GM18502 (cell line): ENCODE data around the gene ANKRD66.
"Not testable (repeated sequence)": the region's sequence is repeated elsewhere in the genome, so short reads cannot be mapped to it uniquely, and the experiment has no call there.

Experiments
- ATAC-seq: cut with Tn5 transposase; IDR thresholded peaks from one replicate; pipeline ENCODE4 v1.9.1; 2021; ENCODE audit warnings: mild to moderate bottlenecking; ENCODE audit not compliant: unreplicated experiment, poor library complexity

Gene ANKRD66

GRCh38 chr6:46749731-46750130 is 3.0 kb downstream of the ANKRD66 start:
- ATAC-seq, result no peak

GRCh38 chr6:46751658-46752057 is 4.9 kb downstream of the ANKRD66 start:
- ATAC-seq, result no peak

- ATAC-seq, result no peak
Measured at GRCh38 chr6:46755865-46756264, 9.1 kb downstream of the ANKRD66 start.

DNA sequence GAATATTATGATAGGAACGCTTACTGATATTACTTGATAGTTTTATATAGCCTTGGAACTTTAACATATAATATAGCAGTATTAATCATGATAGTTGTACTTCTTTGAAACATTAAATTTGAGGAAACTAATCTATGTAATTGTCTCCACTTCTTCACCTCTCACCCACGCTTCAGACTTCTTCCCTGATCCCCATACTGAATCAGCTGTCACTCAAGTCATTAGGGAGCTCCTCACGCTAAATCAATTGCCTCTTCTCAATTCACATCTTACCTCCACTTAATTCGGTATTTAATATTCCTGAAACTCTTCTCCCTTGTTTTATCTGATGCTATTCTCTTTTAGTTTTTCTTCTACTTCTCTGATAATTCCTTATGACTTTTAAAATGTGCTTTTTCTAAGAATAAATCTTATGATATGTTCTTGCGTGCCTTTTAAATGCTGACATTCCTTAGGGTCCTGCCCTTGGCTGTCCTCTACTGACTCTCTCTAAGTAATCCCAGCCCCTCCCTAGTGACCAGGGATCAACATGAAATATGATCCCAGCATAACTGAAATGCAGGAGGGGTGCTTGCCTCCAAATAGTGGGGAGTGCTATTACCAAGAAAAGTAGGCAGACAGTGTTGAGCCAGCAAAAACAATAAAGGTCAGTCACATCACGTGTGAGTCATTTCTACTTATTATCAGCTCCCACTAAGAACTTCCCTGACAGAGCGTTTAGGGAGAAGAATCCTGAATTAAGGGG is 9.9 kb downstream of the ANKRD66 start:
- ATAC-seq, result no peak

- ATAC-seq, result no peak
Measured at GRCh38 chr6:46757214-46757596, 10.5 kb downstream of the ANKRD66 start.

GRCh38 chr6:46758960-46759753 is 12.4 kb downstream of the ANKRD66 start:
- ATAC-seq, result no peak

- ATAC-seq, result no peak
Measured at GRCh38 chr6:46760925-46761324, 14.2 kb downstream of the ANKRD66 start.

GRCh38 chr6:46763466-46763865 is 16.7 kb downstream of the ANKRD66 start:
- ATAC-seq, result no peak

DNA sequence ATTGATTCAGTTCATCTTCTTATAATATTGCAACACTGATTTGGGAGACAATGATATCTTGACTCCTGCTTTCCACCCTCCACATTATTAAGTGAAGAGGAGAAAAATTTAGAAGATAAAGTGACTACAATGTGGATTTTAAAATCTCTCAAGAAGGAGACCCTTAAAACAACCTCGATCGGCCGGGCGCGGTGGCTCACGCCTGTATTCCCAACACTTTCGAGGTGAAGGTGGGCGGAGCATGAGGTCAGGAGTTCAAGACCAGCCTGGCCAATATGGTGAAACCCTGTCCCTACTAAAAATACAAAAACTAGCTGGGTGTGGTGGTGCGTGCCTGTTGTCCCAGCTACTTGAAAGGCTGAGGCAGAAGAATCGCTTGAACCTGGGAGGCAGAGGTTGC is 17.5 kb downstream of the ANKRD66 start:
- ATAC-seq, result not testable (repeated sequence)

GRCh38 chr6:46764961-46765360 is 18.2 kb downstream of the ANKRD66 start:
- ATAC-seq, result no peak

DNA sequence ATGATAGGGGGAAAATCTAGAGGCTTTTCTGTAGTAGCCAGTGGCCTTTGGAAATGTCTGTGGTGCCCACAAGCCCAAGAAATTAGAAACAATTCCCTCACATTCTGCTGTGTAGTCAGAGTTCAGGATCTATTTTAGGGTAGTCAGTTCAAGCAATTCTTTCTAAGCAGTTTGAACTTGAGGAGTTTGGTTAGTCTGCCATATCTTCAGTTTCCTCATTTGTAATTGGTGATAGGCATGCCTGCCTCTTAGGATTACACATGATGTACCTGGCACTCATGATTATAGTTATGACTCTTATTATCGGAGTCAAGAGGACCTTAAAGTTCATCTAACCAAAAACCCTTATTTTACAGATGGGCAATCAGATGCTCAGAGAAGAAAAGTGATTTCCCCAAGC is 25.3 kb downstream of the ANKRD66 start:
- no peak for ATAC-seq

- peak; percentile 58 for ATAC-seq
Measured at GRCh38 chr6:46772762-46773161, 26.0 kb downstream of the ANKRD66 start.

- ATAC-seq, result no peak
Measured at GRCh38 chr6:46773201-46773855, 26.6 kb downstream of the ANKRD66 start.

- ATAC-seq, result not testable (repeated sequence)
Measured at GRCh38 chr6:46774736-46775135, 28.0 kb downstream of the ANKRD66 start.

DNA sequence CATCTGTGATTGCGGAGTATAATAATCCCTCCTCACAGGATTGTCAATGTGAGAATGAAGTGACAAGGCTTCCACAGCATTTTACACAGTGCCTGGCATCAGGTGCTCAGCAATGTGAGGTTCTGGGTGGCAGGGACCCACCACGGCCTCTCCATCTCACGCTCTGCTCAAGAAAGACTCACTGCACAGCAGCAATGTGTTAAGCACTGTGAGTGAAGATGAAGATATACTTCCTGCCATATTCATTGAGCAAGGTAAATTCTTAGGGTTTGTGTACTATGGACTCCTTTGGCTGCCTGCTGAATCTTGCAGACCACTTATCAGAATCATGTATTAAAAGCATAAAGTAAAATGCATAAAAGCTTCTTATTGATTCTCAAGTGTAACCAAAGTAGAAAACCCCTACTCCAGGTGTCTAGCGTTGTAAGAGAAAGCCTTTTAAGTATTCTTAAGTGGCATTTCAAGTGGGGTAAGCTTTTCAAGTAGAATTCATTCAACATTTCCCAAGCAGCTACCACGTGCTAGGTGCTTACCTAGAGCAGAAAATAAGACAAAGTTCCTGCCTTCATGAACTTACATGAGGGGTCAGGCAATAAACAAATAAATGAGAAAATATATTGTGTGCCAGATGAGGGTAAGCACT is 29.5 kb downstream of the ANKRD66 start:
- no peak for ATAC-seq

GRCh38 chr6:46777476-46778346 is 31.0 kb downstream of the ANKRD66 start:
- ATAC-seq, result no peak

GRCh38 chr6:46781478-46782378 is 35.0 kb downstream of the ANKRD66 start:
- ATAC-seq, result no peak

DNA sequence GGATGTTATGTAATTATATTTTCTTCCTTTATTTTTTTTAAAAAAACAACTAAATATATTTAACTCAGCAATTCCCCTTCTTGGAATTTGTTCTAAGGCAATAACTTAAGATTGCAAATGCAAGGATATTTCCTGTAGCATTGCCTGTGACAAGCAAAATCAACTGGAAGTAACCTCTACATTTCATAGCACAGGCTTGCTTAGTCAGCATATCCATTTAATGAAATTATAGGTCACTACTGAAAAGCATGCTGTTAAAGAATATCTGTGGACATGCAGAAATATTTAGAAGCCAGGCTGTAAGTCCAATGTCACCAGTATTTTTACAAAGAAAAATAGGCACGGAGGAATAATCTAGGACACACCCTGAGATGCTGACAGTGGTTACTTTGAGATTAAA is 37.8 kb downstream of the ANKRD66 start:
- no peak for ATAC-seq
